KMS-11 (cell line): ENCODE measurements around the gene PAMR1.

ENCODE experiments used
- H2AFZ ChIP-seq: fragments of 200-600 bp; sonication (generic); 2 replicates; pipeline ENCODE4 v1.6.1; 2016; ENCODE audit warnings: antibody characterized with exemption, mixed run types, low read depth
- H3K27ac ChIP-seq: fragments of 200-600 bp; sonication (generic); 2 replicates; pipeline ENCODE4 v1.6.1; 2016; ENCODE audit warnings: mild to moderate bottlenecking, mixed run types
- H3K27me3 ChIP-seq: fragments of 200-600 bp; sonication (generic); 2 replicates; pipeline ENCODE4 v1.6.1; 2017; ENCODE audit warnings: mild to moderate bottlenecking, low read depth, mixed run types, moderate library complexity; ENCODE audit not compliant: insufficient read depth
- H3K36me3 ChIP-seq: fragments of 200-600 bp; sonication (generic); 2 replicates; pipeline ENCODE4 v1.6.1; 2017; ENCODE audit warnings: mild to moderate bottlenecking, mixed run types; ENCODE audit not compliant: insufficient read depth
- H3K4me1 ChIP-seq: fragments of 200-600 bp; sonication (generic); 2 replicates; pipeline ENCODE4 v1.6.1; 2016; ENCODE audit warnings: mild to moderate bottlenecking, low read depth, mixed run types; ENCODE audit not compliant: poor library complexity, severe bottlenecking
- H3K4me2 ChIP-seq: fragments of 200-600 bp; sonication (generic); 2 replicates; pipeline ENCODE4 v1.7.0; 2016; ENCODE audit warnings: mild to moderate bottlenecking, mixed run types
- H3K4me3 ChIP-seq: fragments of 200-600 bp; sonication (generic); IDR thresholded peaks from 2 replicates; pipeline ENCODE4 v1.6.1; 2017; ENCODE audit warnings: low read depth, low read length, mixed read lengths; ENCODE audit not compliant: insufficient read depth
- H3K79me2 ChIP-seq: fragments of 200-600 bp; sonication (generic); 2 replicates; pipeline ENCODE4 v1.6.1; 2016; ENCODE audit warnings: low read depth, mixed run types; ENCODE audit not compliant: insufficient read depth
- H3K9ac ChIP-seq: fragments of 200-600 bp; sonication (generic); 2 replicates; pipeline ENCODE4 v1.6.1; 2016; ENCODE audit warnings: mild to moderate bottlenecking, mixed run types
- H4K20me1 ChIP-seq: fragments of 200-600 bp; sonication (generic); 2 replicates; pipeline ENCODE4 v1.6.1; 2016; ENCODE audit warnings: mild to moderate bottlenecking, mixed run types; ENCODE audit not compliant: insufficient read depth
- CTCF ChIP-seq: fragments of 200-600 bp; sonication (generic); conservative IDR thresholded peaks from 2 replicates; pipeline ENCODE4 v1.6.1; 2017; ENCODE audit warnings: low read depth, mild to moderate bottlenecking, antibody characterized with exemption, low read length, moderate library complexity, mixed read lengths

PAMR1 gene

GRCh38 chr11:35463331-35463751 is 62.1 kb downstream of the PAMR1 start:
- no peak overlapping the region for H3K27ac ChIP-seq

GRCh38 chr11:35461917-35462538 is 63.4 kb downstream of the PAMR1 start:
- Histone ChIP-seq H3K36me3 (no peaks in the 10 kb centered on the region), H3K4me2 (no peak overlapping the region), H4K20me1 (no peaks in the 10 kb centered on the region), H3K79me2 (no peaks in the 10 kb centered on the region), H3K4me3 (no peak overlapping the region), H3K27ac (no peak overlapping the region), H3K4me1 (no peaks in the 10 kb centered on the region), H3K27me3 (no peaks in the 10 kb centered on the region), H3K9ac (no peak overlapping the region), H2AFZ (no peak overlapping the region)
- TF ChIP-seq CTCF: no peak

More at GRCh38 chr11:35463331-35463751, 62.1 kb downstream of the PAMR1 start:
- no peaks in the 10 kb centered on the region for H3K4me1 ChIP-seq
- H2AFZ ChIP-seq: no peak overlapping the region
- no peak overlapping the region for H3K4me3 ChIP-seq
- H3K27me3 ChIP-seq: no peaks in the 10 kb centered on the region
- H3K4me2 ChIP-seq: no peak overlapping the region
- no peaks in the 10 kb centered on the region for H4K20me1 ChIP-seq
- no peaks in the 10 kb centered on the region for H3K79me2 ChIP-seq
- no peak overlapping the region for H3K9ac ChIP-seq
- no peak for TF ChIP-seq CTCF
- H3K36me3 ChIP-seq: no peaks in the 10 kb centered on the region

GRCh38 chr11:35459489-35459888 is 65.9 kb downstream of the PAMR1 start:
- no peak overlapping the region for H3K27ac ChIP-seq
- no peak overlapping the region for H3K4me2 ChIP-seq
- no peaks in the 10 kb centered on the region for H3K27me3 ChIP-seq
- H3K79me2 ChIP-seq: no peaks in the 10 kb centered on the region
- no peaks in the 10 kb centered on the region for H4K20me1 ChIP-seq
- H3K4me3 ChIP-seq: no peak overlapping the region
- no peaks in the 10 kb centered on the region for H3K36me3 ChIP-seq
- no peaks in the 10 kb centered on the region for H3K4me1 ChIP-seq
- TF ChIP-seq CTCF: no peak
- no peak overlapping the region for H3K9ac ChIP-seq
- H2AFZ ChIP-seq: no peak overlapping the region

- Histone ChIP-seq H3K4me3 (no peak overlapping the region), H3K79me2 (no peaks in the 10 kb centered on the region), H4K20me1 (no peaks in the 10 kb centered on the region), H3K4me2 (no peak overlapping the region), H2AFZ (no peak overlapping the region), H3K9ac (no peak overlapping the region), H3K4me1 (no peaks in the 10 kb centered on the region), H3K27ac (no peak overlapping the region), H3K27me3 (no peaks in the 10 kb centered on the region), H3K36me3 (no peaks in the 10 kb centered on the region)
- no peak for TF ChIP-seq CTCF
Measured at GRCh38 chr11:35458846-35459245, 66.6 kb downstream of the PAMR1 start.
